Activated naive CD4-positive, alpha-beta T cell treated with anti-CD3 and anti-CD28 coated beads, Interleukin-2, amount 10 ng/mL, durations not matched to agents 5 hours and 36 hours (primary cell): ENCODE data around the gene CRIP1. TPM values are rescaled to one million over a fixed set of nuclear protein-coding genes. Genes with fewer than 3 reads are reported as not detected.

ENCODE experiments used
- total RNA-seq, 2 experiments: library from RNA; stranded (reverse); gene quantifications; one replicate each; pipeline ENCODE4 v1.2.3, GENCODE V29; 2021

Gene CRIP1, protein sequence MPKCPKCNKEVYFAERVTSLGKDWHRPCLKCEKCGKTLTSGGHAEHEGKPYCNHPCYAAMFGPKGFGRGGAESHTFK
- 100 to 1,000 TPM; 486 to 508 TPM for total RNA-seq

DNA sequence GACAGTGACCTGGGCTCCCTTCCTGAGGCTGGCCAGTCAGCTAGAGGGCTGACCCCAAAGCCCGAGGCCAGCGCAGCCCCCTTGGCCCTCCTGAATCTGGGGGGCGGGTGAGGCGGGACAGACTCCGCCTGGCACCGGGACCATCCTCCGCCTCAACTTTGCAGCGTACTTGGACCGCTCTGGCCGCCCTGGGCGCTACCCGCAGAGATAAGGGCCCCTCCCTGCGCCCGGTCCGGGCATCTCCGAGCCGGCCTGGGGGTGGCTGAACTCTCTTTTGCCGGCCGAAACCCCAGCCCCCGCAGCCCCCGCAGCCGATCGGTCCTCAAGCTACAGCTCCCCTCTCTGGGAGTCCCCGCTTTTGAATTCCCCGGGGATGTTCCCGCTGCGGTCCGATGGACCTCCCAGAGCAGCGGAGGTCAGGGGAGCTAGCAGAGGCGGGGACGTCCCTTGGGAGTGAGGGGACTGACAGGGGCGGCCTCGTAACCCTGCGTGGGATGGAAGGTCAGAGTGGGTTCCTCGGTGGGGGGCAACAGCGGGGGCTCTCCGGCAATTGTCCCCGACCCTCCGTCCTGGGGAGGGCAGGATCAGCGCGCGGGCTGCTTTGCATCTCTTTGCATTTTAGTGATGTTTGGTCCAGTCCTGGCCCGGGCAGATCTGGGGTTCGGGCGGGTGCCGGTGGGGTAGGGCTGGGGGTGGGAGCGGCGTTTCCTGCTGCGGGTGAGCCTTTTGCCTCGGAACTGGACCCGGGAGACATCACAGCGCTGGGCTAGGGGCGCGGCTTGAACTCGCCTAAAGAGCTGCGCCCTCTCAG, at the start of gene CRIP1:
TSS of gene CRIP1 (plus strand) at position 724 of the 811 bp plus-strand sequence. CDS start 374 bp downstream, outside the sequence.

DNA sequence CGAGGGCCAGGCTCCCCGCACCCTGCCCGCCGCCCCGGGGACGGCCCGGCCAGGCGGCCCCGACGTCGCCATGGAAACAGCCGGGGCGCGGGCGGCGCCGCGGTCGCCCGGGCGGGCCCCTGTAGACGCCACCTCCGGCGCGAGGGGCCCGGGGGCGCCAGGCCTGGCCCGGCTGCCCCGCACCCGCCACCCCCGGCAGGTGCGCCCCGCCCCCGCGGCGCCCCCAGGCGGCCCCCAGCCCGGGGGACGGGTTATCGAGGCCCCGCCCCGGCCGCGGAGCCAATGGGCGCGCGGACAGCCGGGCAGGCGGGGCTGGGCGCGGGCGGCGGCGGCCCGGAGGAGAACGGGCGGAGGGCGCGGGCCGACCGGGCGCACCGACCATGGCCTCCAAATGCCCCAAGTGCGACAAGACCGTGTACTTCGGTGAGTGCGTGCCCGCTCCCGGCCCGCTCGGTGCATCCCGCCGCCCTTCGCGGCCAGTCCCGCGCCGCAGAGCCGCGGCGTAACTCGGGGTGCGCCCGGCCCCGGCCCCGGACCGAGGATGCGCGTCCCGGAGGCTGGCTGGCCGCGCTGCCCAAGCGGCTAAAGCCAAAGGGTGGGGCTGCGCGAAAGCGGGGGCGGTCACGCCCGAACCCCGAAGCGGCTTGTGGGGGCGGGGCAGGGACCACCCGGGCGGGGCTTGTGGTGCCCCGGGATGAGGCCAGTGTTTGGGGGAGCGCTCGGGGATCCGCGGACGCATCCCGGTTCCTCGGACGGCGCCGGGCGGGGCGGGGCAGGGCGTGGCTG, 12.0 kb upstream of the CRIP1 start, which contains the start of gene CRIP2:
TSS of gene CRIP2 (plus strand) at position 339 of the 786 bp plus-strand sequence. CDS start at position 381, 42 bp downstream.

DNA sequence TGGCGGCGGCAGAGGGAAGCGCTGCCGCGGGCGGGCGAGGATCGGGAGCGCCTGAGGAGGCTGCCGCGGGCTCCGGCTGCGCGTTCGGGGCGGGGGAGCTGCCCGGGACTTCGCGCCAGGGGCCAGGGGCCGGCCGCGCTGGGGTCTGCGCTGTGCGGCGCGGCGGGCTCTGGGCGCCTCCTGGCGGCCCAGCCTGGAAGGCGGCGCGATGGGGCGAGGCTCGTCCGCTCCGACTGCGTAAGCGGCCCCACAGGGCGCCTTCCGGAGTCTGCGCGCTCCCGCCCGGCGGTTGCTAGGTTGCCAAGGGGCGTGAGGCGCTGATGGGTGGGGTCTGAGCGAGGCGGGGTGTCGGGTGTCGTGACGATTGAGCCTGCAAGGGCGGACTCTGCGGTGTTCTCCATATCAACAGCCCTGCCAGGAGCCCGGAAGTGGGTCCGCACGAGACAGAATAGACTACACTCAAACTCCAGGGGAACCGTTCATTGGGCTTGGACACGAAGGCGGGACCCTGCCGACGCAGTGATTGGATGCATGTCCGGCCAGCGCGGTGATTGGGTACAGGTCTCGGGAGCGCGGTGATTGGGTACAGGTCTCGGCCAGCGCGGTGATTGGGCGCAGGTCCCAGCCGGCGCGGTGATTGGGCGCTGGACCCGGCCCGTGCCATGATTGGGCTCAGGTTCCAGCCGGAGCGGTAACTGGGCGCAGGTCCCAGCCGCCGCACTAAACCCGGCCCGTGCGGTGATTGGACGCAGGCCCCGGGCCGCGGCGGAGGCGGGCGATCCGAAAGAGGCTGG, 4.1 kb downstream of the CRIP1 start, which contains the start of gene TEDC1:
TSS of gene TEDC1 (plus strand) at position 675 of the 794 bp plus-strand sequence. CDS start 130 bp downstream, outside the sequence.

DNA sequence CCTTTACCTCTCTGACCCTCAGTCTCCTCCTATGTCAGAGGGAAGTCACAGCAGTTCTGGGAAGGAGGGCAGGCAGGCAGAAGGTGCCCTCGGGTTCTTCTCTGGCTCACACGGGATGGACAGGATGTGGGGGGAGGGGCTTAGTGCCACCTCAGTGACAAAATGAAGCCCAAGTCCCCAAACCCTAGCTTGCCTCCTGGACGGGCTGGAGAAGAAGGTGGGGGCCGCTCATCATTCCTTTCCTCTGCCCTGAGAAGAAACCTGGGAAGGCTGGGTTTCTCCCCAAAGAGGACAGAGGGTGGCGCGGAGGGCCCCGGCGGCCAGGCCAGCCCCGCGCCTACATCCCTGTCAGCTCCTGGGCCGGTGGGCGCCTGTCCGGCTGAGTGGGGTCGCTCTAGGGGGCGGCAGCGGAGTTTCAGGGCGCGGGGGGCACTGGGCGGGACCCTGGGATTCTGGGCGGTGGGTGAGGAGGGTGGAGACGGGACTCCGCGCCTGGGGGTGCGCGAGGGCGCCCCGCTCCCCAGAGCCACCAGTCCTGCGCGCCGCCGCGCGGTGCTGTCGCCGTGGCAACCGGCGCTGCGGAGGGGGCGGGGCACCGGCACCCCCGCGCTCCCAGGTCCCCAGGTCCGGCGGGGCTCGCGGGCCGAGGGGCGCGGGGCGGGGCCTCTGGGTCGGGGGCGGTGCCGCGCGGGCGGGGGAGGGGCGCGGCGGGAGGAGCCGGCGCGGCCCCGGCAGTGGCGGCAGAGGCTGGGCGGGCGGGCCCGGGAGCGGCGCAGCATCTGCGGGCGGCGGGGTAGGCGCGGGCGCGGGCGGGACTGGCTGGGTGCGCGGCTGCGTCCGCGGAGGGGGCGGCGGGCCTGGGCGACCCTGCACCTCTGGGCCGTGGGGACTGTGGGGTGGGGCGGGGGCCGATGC, 39.4 kb downstream of the CRIP1 start, which contains the start of gene TMEM121:
TSS of gene TMEM121 (plus strand) at position 723 of the 915 bp plus-strand sequence. CDS start 2,252 bp downstream, outside the sequence.

Other genes starting within 250 kb of the CRIP1 start
- gene BTBD6, start 238.4 kb upstream of the CRIP1 start, total RNA-seq = 10 to 100 TPM; 43.6 to 44.5 TPM
- 10 to 100 TPM; 40.5 to 42.2 TPM for gene BRF1, start 185.9 kb upstream of the CRIP1 start, total RNA-seq
- 10 to 100 TPM; 44.1 to 47.4 TPM for gene PACS2, start 172.1 kb upstream of the CRIP1 start, total RNA-seq
- 1 to 10 TPM; 2.3 to 5.8 TPM for gene TEX22, start 88.3 kb upstream of the CRIP1 start, total RNA-seq
- 100 to 1,000 TPM; 114 to 115 TPM for gene MTA1, start 67.1 kb upstream of the CRIP1 start, total RNA-seq
- not detected for gene CRIP2, start 12.1 kb upstream of the CRIP1 start, total RNA-seq
- gene TEDC1, start 4.4 kb downstream of the CRIP1 start, total RNA-seq = 10 to 100 TPM; 34.0 to 34.2 TPM
- gene TMEM121, start 39.7 kb downstream of the CRIP1 start, total RNA-seq = 1 to 10 TPM; 6.2 to 7.0 TPM